Measurements from ENCODE around the gene PDE9A. TPM values are rescaled to one million over a fixed set of nuclear protein-coding genes. Genes with fewer than 3 reads are reported as not detected.

Gene PDE9A
- total and polyA plus RNA-seq, 2 donors (not counting 1 experiment from before 2014, with no cell fraction given): 0.34 to 5.8 TPM

GRCh38 chr21:42760361-42760950, 107.0 kb downstream of the PDE9A start:
- intact Hi-C loops (cut with micrococcal nuclease): no loop called here
- Histone ChIP-seq H3K36me3 (replicated peaks in 1 of 2; ENCODE audit: control extremely low read depth in 1 of 2, control insufficient read depth in 1 of 2, extremely low read depth in 1 of 2, insufficient read depth in 2 of 2, low read length in 1 of 2) (no peaks in the 10 kb centered on the region), H3K27ac (ENCODE audit: low read length in 2 of 2) (no peak overlapping the region), H2AFZ (ENCODE audit: insufficient read depth, low read depth, low read length, poor library complexity, severe bottlenecking) (no peak overlapping the region), H3K79me2 (ENCODE audit: control insufficient read depth, insufficient read depth, low read length) (no peaks in the 10 kb centered on the region), H3K4me3 (ENCODE audit: control extremely low read depth in 1 of 5, extremely low read depth in 1 of 5, insufficient read depth in 1 of 5, low read depth in 2 of 5, low read length in 4 of 5) (no peak overlapping the region), H3K9me3 (ENCODE audit: control extremely low read depth in 1 of 3, control insufficient read depth in 2 of 3, insufficient read depth in 1 of 3, low read length in 2 of 3) (no peaks in the 10 kb centered on the region), H4K20me1 (ENCODE audit: control insufficient read depth, insufficient read depth, low read length, poor library complexity, severe bottlenecking) (no peaks in the 10 kb centered on the region), H3K4me2 (replicated peaks; ENCODE audit: low read depth, low read length, poor library complexity, severe bottlenecking) (no peak overlapping the region), H3K9ac (ENCODE audit: low read length) (no peak overlapping the region), H3K27me3 (replicated peaks in 1 of 4; ENCODE audit: control extremely low read depth in 1 of 4, control insufficient read depth in 3 of 4, insufficient read depth in 4 of 4, low read length in 3 of 4) (no peaks in the 10 kb centered on the region), H3K4me1 (ENCODE audit: control insufficient read depth in 2 of 2, insufficient read depth in 2 of 2, low read length in 2 of 2) (no peaks in the 10 kb centered on the region)
- Mint-ChIP-seq H3K9me3 (ENCODE audit: insufficient read depth) (no peaks in the 10 kb centered on the region), H3K27me3 (no peaks in the 10 kb centered on the region), H3K27ac (no peak overlapping the region), H3K4me1 (no peaks in the 10 kb centered on the region), H3K4me3 (no peak overlapping the region)
- ATAC-seq (ENCODE audit: low read depth) (no peak), DNase-seq (no peak)
- ChIA-PET CTCF (no interaction called here), POLR2A (no interaction called here)
- no peak for TF ChIP-seq EZH2 (IDR thresholded peaks at IDR 0.05; ENCODE audit: borderline replicate concordance, insufficient read depth, low read depth, low read length, poor library complexity, severe bottlenecking)
- TF ChIP-seq CTCF (IDR thresholded peaks at IDR 0.05): no peak
- WGBS (ENCODE audit: insufficient coverage): 91% methylated on average over 23 of the region's 23 CpGs

GRCh38 chr21:42760951-42761751, 107.7 kb downstream of the PDE9A start:
- TF ChIP-seq CTCF (IDR thresholded peaks at IDR 0.05) (no peak), EZH2 (IDR thresholded peaks at IDR 0.05; ENCODE audit: borderline replicate concordance, insufficient read depth, low read depth, low read length, poor library complexity, severe bottlenecking) (no peak)
- Histone ChIP-seq H2AFZ (ENCODE audit: insufficient read depth, low read depth, low read length, poor library complexity, severe bottlenecking) (no peak overlapping the region), H3K36me3 (replicated peaks in 1 of 2; ENCODE audit: control extremely low read depth in 1 of 2, control insufficient read depth in 1 of 2, extremely low read depth in 1 of 2, insufficient read depth in 2 of 2, low read length in 1 of 2) (no peaks in the 10 kb centered on the region), H4K20me1 (ENCODE audit: control insufficient read depth, insufficient read depth, low read length, poor library complexity, severe bottlenecking) (no peaks in the 10 kb centered on the region), H3K4me2 (replicated peaks; ENCODE audit: low read depth, low read length, poor library complexity, severe bottlenecking) (no peak overlapping the region), H3K27ac (ENCODE audit: low read length in 2 of 2) (no peak overlapping the region), H3K4me1 (ENCODE audit: control insufficient read depth in 2 of 2, insufficient read depth in 2 of 2, low read length in 2 of 2) (no peaks in the 10 kb centered on the region), H3K4me3 (ENCODE audit: control extremely low read depth in 1 of 5, extremely low read depth in 1 of 5, insufficient read depth in 1 of 5, low read depth in 2 of 5, low read length in 4 of 5) (no peak overlapping the region), H3K27me3 (replicated peaks in 1 of 4; ENCODE audit: control extremely low read depth in 1 of 4, control insufficient read depth in 3 of 4, insufficient read depth in 4 of 4, low read length in 3 of 4) (no peaks in the 10 kb centered on the region), H3K79me2 (ENCODE audit: control insufficient read depth, insufficient read depth, low read length) (no peaks in the 10 kb centered on the region), H3K9ac (ENCODE audit: low read length) (no peak overlapping the region), H3K9me3 (ENCODE audit: control extremely low read depth in 1 of 3, control insufficient read depth in 2 of 3, insufficient read depth in 1 of 3, low read length in 2 of 3) (no peaks in the 10 kb centered on the region)
- ATAC-seq (ENCODE audit: low read depth) (no peak), DNase-seq (no peak)
- POLR2A ChIA-PET: no interaction called here
- Mint-ChIP-seq H3K4me3 (no peak overlapping the region), H3K27me3 (no peaks in the 10 kb centered on the region), H3K9me3 (ENCODE audit: insufficient read depth) (no peaks in the 10 kb centered on the region), H3K4me1 (no peaks in the 10 kb centered on the region), H3K27ac (no peak overlapping the region)
- intact Hi-C loops (cut with micrococcal nuclease): no loop called here
- CTCF ChIA-PET: no interaction called here
- 92% methylated on average over 20 of the region's 21 CpGs for WGBS (ENCODE audit: insufficient coverage)
